ENCODE results near the gene B4GALT1.
"Not testable (repeated sequence)": the region's sequence is repeated elsewhere in the genome, so short reads cannot be mapped to it uniquely, and the experiment has no call there.

Gene B4GALT1

GRCh38 chr9:33184963-33185362, 17.8 kb upstream of the B4GALT1 start:
- no peak for DNase-seq

- no peak for DNase-seq
These were observed 15.4 kb upstream of the B4GALT1 start for GRCh38 chr9:33182519-33182918.

- no peak for DNase-seq
These were observed 13.5 kb upstream of the B4GALT1 start for GRCh38 chr9:33180526-33181184.

GRCh38 chr9:33178972-33179697, 12.0 kb upstream of the B4GALT1 start:
- no peak for DNase-seq

GRCh38 chr9:33177639-33178038, 10.5 kb upstream of the B4GALT1 start:
- DNase-seq, result no peak

- no peak for DNase-seq
These were observed 9.9 kb upstream of the B4GALT1 start for GRCh38 chr9:33177086-33177485.

GRCh38 chr9:33175649-33176325, 8.7 kb upstream of the B4GALT1 start:
- no peak for DNase-seq

GRCh38 chr9:33172256-33173238, 5.4 kb upstream of the B4GALT1 start:
- no peak for DNase-seq

GRCh38 chr9:33170464-33171415, 3.6 kb upstream of the B4GALT1 start:
- DNase-seq, result peak in 10 of 51 donors; percentile 6 to 34 (median 22)

GRCh38 chr9:33168941-33169544, 1.9 kb upstream of the B4GALT1 start:
- DNase-seq, result no peak

GRCh38 chr9:33167972-33168461, 881 bp upstream of the B4GALT1 start:
- no peak for DNase-seq

- DNase-seq, result peak in 10 of 51 donors; percentile 27 to 62 (median 46)
These were observed 679 bp downstream of the B4GALT1 start for GRCh38 chr9:33166231-33167083.

- peak in 1 of 51 donors; percentile 6 for DNase-seq
These were observed 1.6 kb downstream of the B4GALT1 start for GRCh38 chr9:33165263-33166151.

- DNase-seq, result not testable (repeated sequence)
These were observed 2.2 kb downstream of the B4GALT1 start for GRCh38 chr9:33164921-33165262.

GRCh38 chr9:33164138-33164809, 2.9 kb downstream of the B4GALT1 start:
- peak in 1 of 51 donors; percentile 18 for DNase-seq

- no peak for DNase-seq
These were observed 3.6 kb downstream of the B4GALT1 start for GRCh38 chr9:33163433-33164137.
